Adrenal gland (tissue), 12 donors: ENCODE measurements around the gene ZNF540. TPM values are rescaled to one million over a fixed set of nuclear protein-coding genes. Genes with fewer than 3 reads are reported as not detected.

Source experiments
- DNase-seq, 7 donors: peaks; one replicate each; pipeline ENCODE4 v3.0.0-alpha.2; 2019 to 2020
- H3K27ac ChIP-seq, 5 donors: fragments of 200-600 bp; sonication (generic) in 4 of 5; 1 replicate in 3 of 5; 2 replicates in 2 of 5; pipeline versions ENCODE4 v1.5.1 to v1.8.0; 2016 to 2020; ENCODE audit warnings: mild to moderate bottlenecking in 1 of 5
- H3K27me3 ChIP-seq: fragments of 200-600 bp; 2 replicates; pipeline ENCODE4 v1.8.0; 2021
- H3K36me3 ChIP-seq, 2 donors: fragments of 200-600 bp; replicated peaks in 1 of 2; 1 replicate in 1 of 2; 2 replicates in 1 of 2; pipeline versions ENCODE4 v1.5.1 to v1.8.0; 2018 to 2022
- H3K4me1 ChIP-seq, 2 donors: fragments of 200-600 bp; replicated peaks in 1 of 2; 1 replicate in 1 of 2; 2 replicates in 1 of 2; pipeline versions ENCODE4 v1.5.1 to v1.8.0; 2018 to 2021
- H3K4me3 ChIP-seq, 4 donors: fragments of 200-600 bp; sonication (generic) in 3 of 4; one replicate each; pipeline ENCODE4 v1.5.1; 2016 to 2018
- H3K9me3 ChIP-seq, 3 donors: fragments of 200-600 bp; sonication (generic) in 1 of 3; replicated peaks in 1 of 3; 1 replicate in 2 of 3; 2 replicates in 1 of 3; pipeline versions ENCODE4 v1.5.1 to v1.8.0; 2016 to 2021
- CTCF ChIP-seq, 6 experiments: fragments of 450-650 bp in 4 of 6; fragments of 200-600 bp in 2 of 6; sonication (generic) in 1 of 6; IDR thresholded peaks; 1 replicate in 5 of 6; 2 replicates in 1 of 6; pipeline versions ENCODE4 v1.5.1 to v1.8.0; 2016 to 2021; ENCODE audit warnings: antibody characterized with exemption in 6 of 6, mild to moderate bottlenecking in 2 of 6, moderate library complexity in 1 of 6
- POLR2A ChIP-seq, 2 donors: fragments of 450-650 bp; IDR thresholded peaks; one replicate each; pipeline ENCODE4 v1.6.1; 2017; ENCODE audit warnings: antibody characterized with exemption in 2 of 2, mild to moderate bottlenecking in 2 of 2, moderate library complexity in 1 of 2
- WGBS, 4 donors: extraction: QIAGEN DNeasy Blood & Tissue Kit in 2 of 4; methylation state at CpG; one replicate each; pipeline versions ENCODE4 v1.1.5 to v1.1.7; 2013 to 2017; 5-methylcytosine and 5-hydroxymethylcytosine counted together
- intact Hi-C, 2 donors: fragments of 100-400 bp; cut with DNase I; formaldehyde crosslinking; loops; one replicate each; pipeline versions ENCODE4 v1.14.1 to v1.15.0; 2022 to 2023
- polyA plus RNA-seq, 3 donors: library from polyadenylated mRNA; stranded (reverse); fragments of 200-250 nt in 2 of 3; fragments of 350-450 nt in 1 of 3; fragmentation: Illumina TruSeq in 1 of 3; extraction: RNeasy Lipid Tissue Mini Kit (QIAGEN cat#74804) in 1 of 3; gene quantifications; one replicate each; pipeline ENCODE4 v1.2.3, GENCODE V29; 2013 to 2014
- total RNA-seq, 9 donors: library from RNA; depleted of rRNA in 4 of 9; stranded (reverse); fragments of >200 nt in 4 of 9; fragments of 120-200 nt in 1 of 9; fragmentation: NEBNext Ultra II Directional in 1 of 9; extraction: Animal tissue kit (Norgen Biotek cat#: 25700) in 1 of 9; gene quantifications; one replicate each; pipeline versions ENCODE4 v1.1.0 to v1.2.4, GENCODE V29; 2013 to 2023
- donor health status: healthy with polysubstance abuse.
- donor health status: Bipolar disorder and iron deficiency.
- donor health status: DM: yes; HTN: yes; CAD: no.
- donor health status: DM: no; HTN: no; CAD: no.
- donor health status: DM: no; HTN: no; CAD: no.
- donor health status: DM: yes; HTN: yes; CAD: no.

ZNF540 gene
- total and polyA plus RNA-seq, 12 donors, result 2.3 to 19.2 (median 5.6) TPM

GRCh38 chr19:37564624-37565369 lies 29.9 kb upstream of the ZNF540 start:
- Histone ChIP-seq H3K27ac (no peak overlapping the region), H3K4me1 (no peaks in the 10 kb centered on the region), H3K9me3 (peaks cover 15 to 98% (median 57%) of the 10 kb centered on the region in 3 donors), H3K4me3 (peak overlapping the region in 1 of 4 donors; percentile 16), H3K36me3 (no peaks in the 10 kb centered on the region), H3K27me3 (no peaks in the 10 kb centered on the region)
- no peak for TF ChIP-seq CTCF (IDR thresholded peaks at IDR 0.05)
- TF ChIP-seq POLR2A (IDR thresholded peaks at IDR 0.05), result no peak
- 94 to 97% (median 96%) methylated on average over 7 of the region's 7 CpGs for whole genome bisulfite sequencing, 4 donors
- intact Hi-C loops, result no loop called here
- DNase-seq, result no peak

- H3K4me1 ChIP-seq, result no peaks in the 10 kb centered on the region
- H3K27me3 ChIP-seq, result no peaks in the 10 kb centered on the region
- DNase-seq, result no peak
- H3K27ac ChIP-seq, result no peak overlapping the region
- intact Hi-C loops, result no loop called here
- H3K4me3 ChIP-seq, result no peak overlapping the region
- no peaks in the 10 kb centered on the region for H3K36me3 ChIP-seq
- H3K9me3 ChIP-seq, result peaks cover 15 to 98% (median 58%) of the 10 kb centered on the region in 3 donors
- TF ChIP-seq POLR2A (IDR thresholded peaks at IDR 0.05), result no peak
- TF ChIP-seq CTCF (IDR thresholded peaks at IDR 0.05), result no peak
These were observed 29.4 kb upstream of the ZNF540 start for GRCh38 chr19:37565370-37565669.

- intact Hi-C loops, result no loop called here
- Histone ChIP-seq H3K27ac (no peak overlapping the region), H3K36me3 (no peaks in the 10 kb centered on the region), H3K9me3 (peaks cover 6 to 52% (median 25%) of the 10 kb centered on the region in 3 donors), H3K4me1 (no peaks in the 10 kb centered on the region), H3K4me3 (no peak overlapping the region), H3K27me3 (no peaks in the 10 kb centered on the region)
- TF ChIP-seq CTCF (IDR thresholded peaks at IDR 0.05), result no peak
- no peak for TF ChIP-seq POLR2A (IDR thresholded peaks at IDR 0.05)
- DNase-seq, result no peak
These were observed 22.5 kb upstream of the ZNF540 start for GRCh38 chr19:37572203-37572602.

GRCh38 chr19:37583340-37583739 lies 11.3 kb upstream of the ZNF540 start:
- peaks cover 0 to 11% of the 10 kb centered on the region in 2 donors for H3K36me3 ChIP-seq
- 75 to 81% (median 75%) methylated on average over 2 of the region's 2 CpGs for WGBS, 4 donors

More at GRCh38 chr19:37583340-37583739, 11.3 kb upstream of the ZNF540 start:
- peaks cover 0 to 31% (median 6%) of the 10 kb centered on the region in 3 donors for H3K9me3 ChIP-seq
- no peak for TF ChIP-seq POLR2A (IDR thresholded peaks at IDR 0.05)
- no peak for TF ChIP-seq CTCF (IDR thresholded peaks at IDR 0.05)
- H3K27ac ChIP-seq, result no peak overlapping the region
- H3K4me3 ChIP-seq, result no peak overlapping the region
- intact Hi-C loops, result no loop called here
- H3K27me3 ChIP-seq, result no peaks in the 10 kb centered on the region
- DNase-seq, result no peak
- H3K4me1 ChIP-seq, result no peaks in the 10 kb centered on the region
